HepG2 (cell line): Measurements from ENCODE around the gene PKP3. TPM values are rescaled to one million over a fixed set of nuclear protein-coding genes. Genes with fewer than 3 reads are reported as not detected.

Experiments used
- AHR ChIP-seq: IDR thresholded peaks from 2 replicates; pipeline ENCODE4 v1.6.1; 2018; ENCODE audit warnings: missing genetic modification reagents, missing compliant biosample characterization
- ARID2 ChIP-seq: sonication (generic); formaldehyde crosslinking; IDR thresholded peaks from 2 replicates; pipeline ENCODE4 v1.8.1; 2022; ENCODE audit warnings: mild to moderate bottlenecking, missing genetic modification reagents, borderline replicate concordance
- ATF1 ChIP-seq: IDR thresholded peaks from 2 replicates; pipeline ENCODE4 v1.6.1; 2016; ENCODE audit warnings: mild to moderate bottlenecking, control low read depth
- BHLHE40 ChIP-seq: IDR thresholded peaks from 2 replicates; pipeline ENCODE4 v1.6.1; 2011; ENCODE audit warnings: low read length, improper control_type of control experiment
- ELF1 ChIP-seq: sonication (generic); formaldehyde crosslinking; IDR thresholded peaks from 2 replicates; pipeline ENCODE4 v1.4.0; 2020; ENCODE audit warnings: missing genetic modification reagents
- HNRNPL ChIP-seq: fragments of 200-400 bp; formaldehyde crosslinking; IDR thresholded peaks from 2 replicates; pipeline ENCODE4 v1.6.1; 2017; ENCODE audit warnings: mild to moderate bottlenecking, low read depth, low read length
- KLF13 ChIP-seq: sonication (generic); formaldehyde crosslinking; IDR thresholded peaks from 2 replicates; pipeline ENCODE4 v1.4.0; 2020; ENCODE audit warnings: mild to moderate bottlenecking, missing genetic modification reagents
- KMT2A ChIP-seq: sonication (generic); formaldehyde crosslinking; IDR thresholded peaks from 2 replicates; pipeline ENCODE4 v1.4.0; 2020; ENCODE audit warnings: missing genetic modification reagents
- MAF1 ChIP-seq: sonication (generic); formaldehyde crosslinking; IDR thresholded peaks from 2 replicates; pipeline ENCODE4 v1.5.0; 2020; ENCODE audit warnings: missing genetic modification reagents, borderline replicate concordance
- POGZ ChIP-seq: sonication (generic); formaldehyde crosslinking; IDR thresholded peaks from 2 replicates; pipeline ENCODE4 v1.4.0; 2020; ENCODE audit warnings: mild to moderate bottlenecking, missing genetic modification reagents
- PRMT3 ChIP-seq: sonication (generic); formaldehyde crosslinking; IDR thresholded peaks from 2 replicates; pipeline ENCODE4 v1.8.1; 2022; ENCODE audit warnings: low read depth, mild to moderate bottlenecking, moderate library complexity, missing genetic modification reagents, borderline replicate concordance
- RBM22 ChIP-seq: fragments of 200-400 bp; formaldehyde crosslinking; optimal IDR thresholded peaks from 2 replicates; pipeline ENCODE3; 2017; ENCODE audit warnings: mild to moderate bottlenecking, low read length, moderate library complexity
- REPIN1 ChIP-seq: sonication (generic); formaldehyde crosslinking; IDR thresholded peaks from 2 replicates; pipeline ENCODE4 v1.8.0; 2022; ENCODE audit warnings: missing genetic modification reagents, low read depth, mild to moderate bottlenecking, borderline replicate concordance
- RXRA ChIP-seq: sonication (generic); formaldehyde crosslinking; IDR thresholded peaks from 2 replicates; pipeline ENCODE4 v1.5.1; 2020; ENCODE audit warnings: missing genetic modification reagents
- SIX1 ChIP-seq: sonication (generic); formaldehyde crosslinking; IDR thresholded peaks from 2 replicates; pipeline ENCODE4 v1.4.0; 2020; ENCODE audit warnings: missing genetic modification reagents, borderline replicate concordance
- SMAD3 ChIP-seq: sonication (generic); formaldehyde crosslinking; IDR thresholded peaks from 2 replicates; pipeline ENCODE4 v1.4.0; 2020; ENCODE audit warnings: missing genetic modification reagents
- STAG1 ChIP-seq: sonication (generic); formaldehyde crosslinking; IDR thresholded peaks from 2 replicates; pipeline ENCODE4 v1.4.0; 2020; ENCODE audit warnings: missing genetic modification reagents
- ZNF101 ChIP-seq: sonication (generic); formaldehyde crosslinking; IDR thresholded peaks from 2 replicates; pipeline ENCODE4 v1.4.0; 2020; ENCODE audit warnings: mild to moderate bottlenecking, low read depth, missing genetic modification reagents, borderline replicate concordance
- ZNF12 ChIP-seq: sonication (generic); formaldehyde crosslinking; IDR thresholded peaks from 2 replicates; pipeline ENCODE4 v1.5.0; 2020; ENCODE audit warnings: missing genetic modification reagents
- ZNF33A ChIP-seq: sonication (generic); formaldehyde crosslinking; IDR thresholded peaks from 2 replicates; pipeline ENCODE4 v1.5.1; 2020; ENCODE audit warnings: missing genetic modification reagents, mild to moderate bottlenecking, moderate library complexity, borderline replicate concordance
- ZNF383 ChIP-seq: sonication (generic); formaldehyde crosslinking; IDR thresholded peaks from 2 replicates; pipeline ENCODE4 v1.4.0; 2020; ENCODE audit warnings: missing genetic modification reagents, mild to moderate bottlenecking, borderline replicate concordance
- ZNF501 ChIP-seq: sonication (generic); formaldehyde crosslinking; IDR thresholded peaks from 2 replicates; pipeline ENCODE4 v1.5.1; 2020; ENCODE audit warnings: mild to moderate bottlenecking, moderate library complexity, missing genetic modification reagents
- ZNF577 ChIP-seq: sonication (generic); formaldehyde crosslinking; IDR thresholded peaks from 2 replicates; pipeline ENCODE4 v1.4.0; 2020; ENCODE audit warnings: mild to moderate bottlenecking, low read depth, missing genetic modification reagents, borderline replicate concordance
- ZNF776 ChIP-seq: sonication (generic); formaldehyde crosslinking; IDR thresholded peaks from 2 replicates; pipeline ENCODE4 v1.4.0; 2020; ENCODE audit warnings: mild to moderate bottlenecking, missing genetic modification reagents
- ZNF782 ChIP-seq: sonication (generic); formaldehyde crosslinking; IDR thresholded peaks from 2 replicates; pipeline ENCODE4 v1.4.0; 2020; ENCODE audit warnings: missing genetic modification reagents, mild to moderate bottlenecking, borderline replicate concordance
- ZNF792 ChIP-seq: IDR thresholded peaks from 2 replicates; pipeline ENCODE4 v1.6.1; 2016
- polyA plus RNA-seq, 8 experiments: library from polyadenylated mRNA; depleted of rRNA in 3 of 8; stranded (reverse) in 7 of 8; unstranded in 1 of 8; fragments of >200 nt; fragmentation: Illumina TruSeq in 4 of 8; extraction: Trizol in 4 of 8; gene quantifications; 2 replicates each; pipeline versions ENCODE4 v1.2.1 to v1.2.3, GENCODE V29; 2011 to 2016; ENCODE audit warnings: low read depth in 4 of 8, missing spikeins in 1 of 8, mixed read lengths in 1 of 8; ENCODE audit not compliant: insufficient read depth in 1 of 8
- total RNA-seq, 5 experiments: library from RNA; depleted of rRNA; stranded (reverse); fragments of >200 nt; fragmentation: Illumina TruSeq; extraction: Trizol; gene quantifications; 2 replicates each; pipeline ENCODE4 v1.2.3, GENCODE V29; 2016; ENCODE audit warnings: low read depth in 1 of 5
- TF ChIP-seq, protein P1 (sequence below): sonication (generic); formaldehyde crosslinking; IDR thresholded peaks from 2 replicates; pipeline ENCODE4 v1.8.0; 2022; ENCODE audit warnings: missing genetic modification reagents, low read depth, mild to moderate bottlenecking, borderline replicate concordance
- TF ChIP-seq, protein P2 (sequence below): IDR thresholded peaks from 2 replicates; pipeline ENCODE4 v1.6.1; 2016; ENCODE audit warnings: low read depth
- TF ChIP-seq, protein P3 (sequence below): sonication (generic); formaldehyde crosslinking; IDR thresholded peaks from 2 replicates; pipeline ENCODE4 v1.4.0; 2020; ENCODE audit warnings: missing genetic modification reagents

Gene PKP3
- total and polyA plus RNA-seq, 2 of the 13 experiments (the other 11 are each of a cell fraction or from before 2014, with no cell fraction given): 18.0 to 28.7 TPM

DNA sequence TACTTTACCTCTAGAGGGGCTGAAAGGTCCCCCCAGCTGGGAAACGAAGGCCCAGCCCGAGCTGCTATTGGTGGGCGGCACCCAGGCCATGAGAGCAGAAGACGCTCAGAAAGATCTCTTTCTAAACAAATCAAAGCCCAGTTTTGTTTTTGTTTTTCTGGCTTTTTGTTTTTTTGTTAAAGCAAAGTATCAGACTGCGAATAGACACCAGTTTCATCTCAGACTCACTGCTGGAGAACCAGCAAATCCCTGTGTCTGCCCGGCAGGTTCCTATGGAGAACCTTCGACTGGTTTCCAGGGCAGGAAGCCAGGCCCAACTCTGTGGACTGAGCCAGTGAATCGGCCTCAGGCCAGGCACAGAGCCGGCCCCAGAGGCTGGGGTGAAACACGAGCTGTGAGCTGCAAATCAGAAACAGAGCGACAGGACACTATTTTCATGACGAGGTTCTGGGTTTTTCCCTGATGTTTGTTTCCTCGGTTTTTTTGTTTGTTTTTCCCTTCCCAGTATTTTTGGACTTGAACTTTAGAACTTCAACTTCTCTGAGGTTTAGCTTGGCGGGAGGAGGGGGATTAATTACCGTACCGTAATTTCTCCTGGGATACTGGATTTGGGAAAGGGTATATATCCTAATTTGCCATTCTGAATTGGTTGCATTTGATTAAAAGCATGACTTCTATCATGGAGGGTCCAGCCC is 40.7 kb upstream of the PKP3 start (continued):
- TF ChIP-seq ZNF101 (CRISPR knock-in tag): no peak
- peak; percentile 91 for TF ChIP-seq SIX1
- TF ChIP-seq RBM22: no peak
- TF ChIP-seq PRMT3 (CRISPR knock-in tag): no peak
- TF ChIP-seq KMT2A (CRISPR knock-in tag): peak; percentile 65
- TF ChIP-seq ATF1 (CRISPR knock-in tag): no peak
- TF ChIP-seq, protein P1, sequence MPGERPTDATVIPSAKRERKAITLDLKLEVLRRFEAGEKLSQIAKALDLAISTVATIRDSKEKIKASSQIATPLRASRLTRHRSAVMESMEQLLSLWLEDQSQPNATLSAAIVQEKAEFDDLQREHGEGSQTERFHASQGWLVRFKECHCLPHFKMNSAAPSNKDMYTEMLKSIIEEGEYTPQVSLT: no peak
- no peak for TF ChIP-seq HNRNPL
- TF ChIP-seq ZNF12 (CRISPR knock-in tag): peak; percentile 23; the same call in 1 of the 2 replicates
- TF ChIP-seq SMAD3 (CRISPR knock-in tag): peak; percentile 66
- 0 out of 2 replicates have a peak, but pooled peaks have one; percentile 60 for TF ChIP-seq AHR (CRISPR knock-in tag)
- no peak for TF ChIP-seq ZNF782 (CRISPR knock-in tag)
- TF ChIP-seq MAF1 (CRISPR knock-in tag): no peak
- 0 out of 2 replicates have a peak, but pooled peaks have one; percentile 68 for TF ChIP-seq ZNF33A (CRISPR knock-in tag)
- TF ChIP-seq BHLHE40: peak; percentile 63
- TF ChIP-seq, protein P2, sequence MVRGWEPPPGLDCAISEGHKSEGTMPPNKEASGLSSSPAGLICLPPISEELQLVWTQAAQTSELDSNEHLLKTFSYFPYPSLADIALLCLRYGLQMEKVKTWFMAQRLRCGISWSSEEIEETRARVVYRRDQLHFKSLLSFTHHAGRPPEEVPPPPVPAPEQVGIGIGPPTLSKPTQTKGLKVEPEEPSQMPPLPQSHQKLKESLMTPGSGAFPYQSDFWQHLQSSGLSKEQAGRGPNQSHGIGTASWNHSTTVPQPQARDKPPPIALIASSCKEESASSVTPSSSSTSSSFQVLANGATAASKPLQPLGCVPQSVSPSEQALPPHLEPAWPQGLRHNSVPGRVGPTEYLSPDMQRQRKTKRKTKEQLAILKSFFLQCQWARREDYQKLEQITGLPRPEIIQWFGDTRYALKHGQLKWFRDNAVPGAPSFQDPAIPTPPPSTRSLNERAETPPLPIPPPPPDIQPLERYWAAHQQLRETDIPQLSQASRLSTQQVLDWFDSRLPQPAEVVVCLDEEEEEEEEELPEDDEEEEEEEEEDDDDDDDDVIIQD (CRISPR knock-in tag): 0 out of 2 replicates have a peak, but pooled peaks have one; percentile 11
- no peak; the same call in 1 of the 2 replicates for TF ChIP-seq RXRA (CRISPR knock-in tag)
- peak; percentile 36; the same call in 1 of the 2 replicates for TF ChIP-seq ELF1 (CRISPR knock-in tag)
- TF ChIP-seq ZNF776 (CRISPR knock-in tag): no peak
- no peak for TF ChIP-seq ZNF577 (CRISPR knock-in tag)
- TF ChIP-seq REPIN1 (CRISPR knock-in tag): no peak
- TF ChIP-seq KLF13 (CRISPR knock-in tag): no peak
- peak; percentile 28; the same call in 1 of the 2 replicates for TF ChIP-seq ZNF792 (CRISPR knock-in tag)
- TF ChIP-seq, protein P3, sequence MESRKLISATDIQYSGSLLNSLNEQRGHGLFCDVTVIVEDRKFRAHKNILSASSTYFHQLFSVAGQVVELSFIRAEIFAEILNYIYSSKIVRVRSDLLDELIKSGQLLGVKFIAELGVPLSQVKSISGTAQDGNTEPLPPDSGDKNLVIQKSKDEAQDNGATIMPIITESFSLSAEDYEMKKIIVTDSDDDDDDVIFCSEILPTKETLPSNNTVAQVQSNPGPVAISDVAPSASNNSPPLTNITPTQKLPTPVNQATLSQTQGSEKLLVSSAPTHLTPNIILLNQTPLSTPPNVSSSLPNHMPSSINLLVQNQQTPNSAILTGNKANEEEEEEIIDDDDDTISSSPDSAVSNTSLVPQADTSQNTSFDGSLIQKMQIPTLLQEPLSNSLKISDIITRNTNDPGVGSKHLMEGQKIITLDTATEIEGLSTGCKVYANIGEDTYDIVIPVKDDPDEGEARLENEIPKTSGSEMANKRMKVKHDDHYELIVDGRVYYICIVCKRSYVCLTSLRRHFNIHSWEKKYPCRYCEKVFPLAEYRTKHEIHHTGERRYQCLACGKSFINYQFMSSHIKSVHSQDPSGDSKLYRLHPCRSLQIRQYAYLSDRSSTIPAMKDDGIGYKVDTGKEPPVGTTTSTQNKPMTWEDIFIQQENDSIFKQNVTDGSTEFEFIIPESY: peak; percentile 55; the same call in 1 of the 2 replicates
- no peak for TF ChIP-seq ZNF383
- TF ChIP-seq ZNF501 (CRISPR knock-in tag): peak; percentile 51; the same call in 1 of the 2 replicates
- 0 out of 2 replicates have a peak, but pooled peaks have one; percentile 22 for TF ChIP-seq POGZ
- TF ChIP-seq STAG1: 0 out of 2 replicates have a peak, but pooled peaks have one; percentile 16
- TF ChIP-seq ARID2 (CRISPR knock-in tag): peak; percentile 32; the same call in 1 of the 2 replicates
